RWPE1 (cell line): Measurements from ENCODE around the gene TMC1.

ENCODE experiments used
- CTCF ChIA-PET: fragments of 350-600 bp; sonication (Branson Sonifier 250); formaldehyde crosslinking; extraction: SDS; loops from one replicate; lab custom pipeline; 2021; lab: Yijun Ruan, JAX
- POLR2A ChIA-PET: fragments of 400-600 bp; formaldehyde crosslinking; extraction: SDS; loops from one replicate; lab custom pipeline; 2020; ENCODE audit warnings: antibody characterized with exemption; ENCODE audit not compliant: low non-redundant PET; lab: Yijun Ruan, JAX
- DNase-seq: peaks from one replicate; pipeline ENCODE4 v3.0.0; 2012; ENCODE audit warnings: low spot score
- H3K27ac ChIP-seq: fragments of 450-650 bp; 2 replicates; pipeline ENCODE4 v1.5.1; 2017
- CTCF ChIP-seq: fragments of 450-650 bp; conservative IDR thresholded peaks from 2 replicates; pipeline ENCODE4 v1.5.1; 2017; ENCODE audit warnings: low read depth, mild to moderate bottlenecking

The TMC1 gene

GRCh38 chr9:72627956-72628540, 106.6 kb downstream of the TMC1 start:
- no peak for DNase-seq
- POLR2A ChIA-PET: no interaction called here
- no peak overlapping the region for H3K27ac ChIP-seq
- TF ChIP-seq CTCF: no peak
- CTCF ChIA-PET: no interaction called here

- peak; percentile 73 for DNase-seq
- no peak overlapping the region for H3K27ac ChIP-seq
- ChIA-PET POLR2A (no interaction called here), CTCF (interaction anchor here (0.6 kb wide), 2 partner anchors 143 to 208 kb away, joined by 3 to 8 read pairs; no protein-coding TSS in a partner anchor)
- TF ChIP-seq CTCF: no peak
These were observed 112.6 kb downstream of the TMC1 start for GRCh38 chr9:72633966-72634365.

GRCh38 chr9:72635197-72635596, 113.8 kb downstream of the TMC1 start:
- H3K27ac ChIP-seq: no peak overlapping the region
- no peak for DNase-seq
- TF ChIP-seq CTCF: no peak
- ChIA-PET CTCF (no interaction called here), POLR2A (no interaction called here)

GRCh38 chr9:72636621-72637020, 115.2 kb downstream of the TMC1 start:
- ChIA-PET POLR2A (no interaction called here), CTCF (interaction anchor here (1.3 kb wide), 1 partner anchor 13 kb away, joined by 3 read pairs; no protein-coding TSS in a partner anchor)
- DNase-seq: no peak
- no peak overlapping the region for H3K27ac ChIP-seq
- no peak for TF ChIP-seq CTCF

- POLR2A ChIA-PET: no interaction called here
These were observed 122.2 kb downstream of the TMC1 start for GRCh38 chr9:72643651-72644050.

GRCh38 chr9:72646061-72646460, 124.7 kb downstream of the TMC1 start:
- ChIA-PET CTCF (no interaction called here), POLR2A (interaction anchor here (0.5 kb wide), 1 partner anchor 96 kb away, joined by 8 read pairs; no protein-coding TSS in a partner anchor)
- no peak for TF ChIP-seq CTCF

More at GRCh38 chr9:72643651-72644050, 122.2 kb downstream of the TMC1 start:
- TF ChIP-seq CTCF: no peak
- DNase-seq: no peak
- H3K27ac ChIP-seq: no peak overlapping the region
- CTCF ChIA-PET: no interaction called here

More at GRCh38 chr9:72646061-72646460, 124.7 kb downstream of the TMC1 start:
- H3K27ac ChIP-seq: no peak overlapping the region
- peak; percentile 10 for DNase-seq
